DOHH2 (cell line): ENCODE measurements around the gene TRPM2.

ENCODE experiments used
- H3F3A ChIP-seq: fragments of 200-600 bp; sonication (generic), shearing (Covaris generic); 2 replicates; pipeline ENCODE4 v1.6.0; 2016; ENCODE audit warnings: antibody characterized with exemption, mild to moderate bottlenecking; ENCODE audit not compliant: control insufficient read depth, insufficient read depth
- H3K27ac ChIP-seq: fragments of 200-600 bp; sonication (generic); 2 replicates; pipeline ENCODE4 v1.5.1; 2014; ENCODE audit warnings: low read depth, mild to moderate bottlenecking, low read length, moderate library complexity
- H3K27me3 ChIP-seq: fragments of 200-600 bp; sonication (generic); 2 replicates; pipeline ENCODE4 v1.6.1; 2014; ENCODE audit warnings: mild to moderate bottlenecking, low read length, mixed read lengths; ENCODE audit not compliant: control insufficient read depth
- H3K36me3 ChIP-seq: fragments of 200-600 bp; sonication (generic); 2 replicates; pipeline ENCODE4 v1.6.1; 2014; ENCODE audit warnings: mild to moderate bottlenecking, low read length, moderate library complexity, mixed read lengths; ENCODE audit not compliant: control insufficient read depth
- H3K4me1 ChIP-seq: fragments of 200-600 bp; sonication (generic); 2 replicates; pipeline ENCODE4 v1.6.1; 2014; ENCODE audit warnings: mild to moderate bottlenecking, low read length, mixed read lengths; ENCODE audit not compliant: control insufficient read depth
- H3K4me2 ChIP-seq: fragments of 200-600 bp; sonication (generic); 2 replicates; pipeline ENCODE4 v1.6.0; 2014; ENCODE audit warnings: mild to moderate bottlenecking, low read length, moderate library complexity
- H3K4me3 ChIP-seq: fragments of 200-600 bp; sonication (generic); 2 replicates; pipeline ENCODE4 v1.5.1; 2014; ENCODE audit warnings: mild to moderate bottlenecking, low read length, mixed read lengths
- H3K79me2 ChIP-seq: fragments of 200-600 bp; sonication (generic); 2 replicates; pipeline ENCODE4 v1.6.1; 2014; ENCODE audit warnings: mild to moderate bottlenecking, low read length, mixed read lengths; ENCODE audit not compliant: control insufficient read depth
- H3K9me2 ChIP-seq: fragments of 200-600 bp; sonication (generic); replicated peaks from 2 replicates; pipeline ENCODE4 v1.6.1; 2014; ENCODE audit warnings: mild to moderate bottlenecking, low read length, mixed read lengths; ENCODE audit not compliant: control insufficient read depth
- H3K9me3 ChIP-seq: fragments of 200-600 bp; sonication (generic); 2 replicates; pipeline ENCODE4 v1.6.1; 2014; ENCODE audit warnings: antibody characterized with exemption, low read length, mixed read lengths; ENCODE audit not compliant: control insufficient read depth, insufficient read depth
- H4K20me1 ChIP-seq: fragments of 200-600 bp; sonication (generic); 2 replicates; pipeline ENCODE4 v1.6.0; 2014; ENCODE audit warnings: low read depth, mild to moderate bottlenecking, antibody characterized with exemption, low read length, moderate library complexity; ENCODE audit not compliant: control insufficient read depth, insufficient read depth
- CTCF ChIP-seq: fragments of 200-600 bp; sonication (generic); IDR thresholded peaks from one replicate; pipeline ENCODE4 v1.5.1; 2014; ENCODE audit warnings: antibody characterized with exemption, mild to moderate bottlenecking, low read depth, low read length; ENCODE audit not compliant: poor library complexity, severe bottlenecking
- EZH2phosphoT487 ChIP-seq: fragments of 200-600 bp; sonication (generic); IDR thresholded peaks from 2 replicates; pipeline ENCODE4 v1.6.1; 2017; ENCODE audit warnings: borderline replicate concordance, mild to moderate bottlenecking, antibody characterized with exemption, low read length, moderate library complexity, mixed read lengths

The TRPM2 gene

DNA sequence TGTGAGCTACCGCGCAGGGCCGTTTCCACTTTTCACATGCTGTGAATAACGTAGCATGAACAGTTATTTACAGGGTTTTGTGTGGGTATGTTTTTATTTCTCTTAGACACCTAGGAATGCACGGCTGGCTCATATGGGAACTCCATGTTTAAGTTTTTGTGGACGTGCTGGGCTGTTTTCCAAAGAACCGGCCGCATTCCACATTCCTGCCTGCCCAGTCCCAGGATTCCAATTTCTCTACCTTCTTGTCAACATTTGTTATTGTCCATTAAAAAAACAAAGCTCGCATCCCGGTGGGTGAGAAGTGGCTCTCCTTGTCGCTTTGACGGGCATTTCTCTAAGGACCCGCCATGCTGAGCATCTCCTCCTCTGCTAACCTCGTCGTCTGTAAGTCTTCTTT is 54.8 kb downstream of the TRPM2 start:
- no peaks in the 10 kb centered on the region for H3K79me2 ChIP-seq
- no peaks in the 10 kb centered on the region for H4K20me1 ChIP-seq
- TF ChIP-seq EZH2phosphoT487, result no peak
- TF ChIP-seq CTCF, result no peak
- no peak overlapping the region for H3K27ac ChIP-seq
- H3K4me1 ChIP-seq, result no peaks in the 10 kb centered on the region
- H3K9me3 ChIP-seq, result peaks cover 33% of the 10 kb centered on the region; the same call in 1 of the 2 replicates
- peaks cover 8% of the 10 kb centered on the region for H3F3A ChIP-seq
- no peak overlapping the region for H3K4me3 ChIP-seq
- H3K4me2 ChIP-seq, result no peak overlapping the region
- H3K27me3 ChIP-seq, result no peaks in the 10 kb centered on the region
- no peaks in the 10 kb centered on the region for H3K9me2 ChIP-seq
- H3K36me3 ChIP-seq, result no peaks in the 10 kb centered on the region

DNA sequence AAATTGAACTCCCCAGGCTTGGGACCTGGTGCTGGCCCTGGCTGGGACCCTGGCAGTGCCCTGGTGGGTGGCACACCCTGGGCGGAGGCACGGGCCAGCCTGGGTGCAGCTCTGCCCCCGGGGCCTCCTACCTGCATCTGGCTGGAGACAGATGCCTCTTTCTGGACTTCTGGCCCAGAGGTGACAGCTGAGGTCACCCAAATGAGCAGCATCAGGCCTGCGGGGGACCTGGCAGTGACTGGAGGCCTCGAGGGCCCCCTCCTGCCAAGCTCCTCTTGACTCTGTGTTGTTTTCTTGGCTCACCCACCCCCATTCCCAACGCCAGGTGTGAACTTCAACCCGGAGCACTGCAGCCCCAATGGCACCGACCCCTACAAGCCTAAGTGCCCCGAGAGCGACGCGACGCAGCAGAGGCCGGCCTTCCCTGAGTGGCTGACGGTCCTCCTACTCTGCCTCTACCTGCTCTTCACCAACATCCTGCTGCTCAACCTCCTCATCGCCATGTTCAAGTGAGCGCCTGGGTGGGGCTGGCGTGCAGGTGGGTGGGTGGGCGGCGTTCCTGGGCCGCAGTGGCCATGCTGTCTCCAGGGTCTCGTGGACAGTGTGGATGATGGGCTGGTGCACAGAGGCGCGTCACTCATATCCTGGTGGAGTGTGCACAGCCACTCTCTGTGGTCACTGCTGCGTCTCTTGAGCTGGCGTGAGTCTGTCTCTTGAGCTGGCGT is 60.3 kb downstream of the TRPM2 start:
- Histone ChIP-seq H3K4me2 (no peak overlapping the region), H3K27ac (no peak overlapping the region), H4K20me1 (no peaks in the 10 kb centered on the region), H3K9me3 (peaks cover 46% of the 10 kb centered on the region), H3K9me2 (no peaks in the 10 kb centered on the region), H3F3A (no peaks in the 10 kb centered on the region), H3K79me2 (no peaks in the 10 kb centered on the region), H3K4me1 (no peaks in the 10 kb centered on the region), H3K27me3 (no peaks in the 10 kb centered on the region), H3K36me3 (no peaks in the 10 kb centered on the region), H3K4me3 (no peak overlapping the region)
- TF ChIP-seq EZH2phosphoT487 (no peak), CTCF (no peak)

DNA sequence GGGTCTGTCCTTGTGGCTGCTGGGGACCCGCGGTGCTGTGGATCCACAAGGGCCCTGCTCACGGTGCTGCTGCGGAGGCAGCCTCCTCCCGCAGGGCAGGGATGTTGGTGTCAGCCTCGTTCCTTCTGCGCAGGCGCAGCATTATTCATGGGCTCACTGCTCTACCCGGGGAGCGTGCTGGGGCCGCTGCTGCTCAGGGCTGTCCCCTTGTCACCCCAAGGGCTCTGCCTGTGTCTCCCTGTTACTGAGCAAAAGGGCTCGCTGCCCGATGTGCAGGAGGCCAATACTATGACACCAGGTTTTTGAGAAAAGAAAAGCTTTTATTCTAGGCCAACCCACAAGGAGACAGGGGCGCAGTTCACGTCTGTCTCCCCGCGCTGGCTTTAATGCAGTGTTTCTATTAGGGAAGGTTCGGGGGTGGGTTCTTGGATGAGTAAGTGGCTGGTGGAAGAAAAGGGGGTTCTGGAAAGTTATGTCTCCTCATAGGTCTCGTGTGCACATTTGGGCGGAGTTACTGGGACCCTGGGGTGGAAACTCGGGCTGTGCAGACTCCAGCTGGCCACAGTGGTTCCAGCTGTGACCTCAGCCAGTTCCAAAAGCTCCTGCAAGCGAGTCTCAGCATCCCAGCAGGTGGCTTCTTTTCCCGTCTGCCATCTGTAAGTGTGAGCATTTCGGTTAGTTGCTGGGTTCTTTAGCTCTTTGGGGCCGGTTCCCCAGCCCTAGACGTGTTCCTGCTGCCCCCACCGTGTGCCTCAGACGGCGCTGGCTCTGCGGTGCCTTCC is 61.1 kb downstream of the TRPM2 start:
- Histone ChIP-seq H3K9me3 (peaks cover 53% of the 10 kb centered on the region), H3K36me3 (no peaks in the 10 kb centered on the region), H3K9me2 (no peaks in the 10 kb centered on the region), H3K27ac (no peak overlapping the region), H3K4me1 (no peaks in the 10 kb centered on the region), H3F3A (no peaks in the 10 kb centered on the region), H3K79me2 (no peaks in the 10 kb centered on the region), H3K4me3 (no peak overlapping the region), H3K27me3 (no peaks in the 10 kb centered on the region), H3K4me2 (no peak overlapping the region), H4K20me1 (no peaks in the 10 kb centered on the region)
- no peak for TF ChIP-seq CTCF
- TF ChIP-seq EZH2phosphoT487, result no peak
